K562 (cell line): ENCODE measurements around the gene PRSS35. TPM values are rescaled to one million over a fixed set of nuclear protein-coding genes. Genes with fewer than 3 reads are reported as not detected.

ENCODE experiments used
- ATAC-seq: fragments of 200-7000 bp; cut with Tn5 transposase; 3 replicates; pipeline ENCODE4 v1.9.1; 2020; ENCODE audit warnings: moderate library complexity
- BruUV-seq: library from RNA; stranded (reverse); fragments of 400-500 nt; replicated peaks from 2 replicates; lab custom pipeline; 2021; lab: Mats Ljungman, UMichigan
- CTCF ChIA-PET: fragments of 300-600 bp; formaldehyde crosslinking; extraction: SDS; loops from one replicate; lab custom pipeline; 2021; ENCODE audit warnings: low intra/inter-chr PET ratio; lab: Yijun Ruan, JAX
- POLR2A ChIA-PET: fragments of 300-600, 350-650 bp; sonication (Branson Sonifier 250); formaldehyde crosslinking; extraction: SDS; loops from one replicate; lab custom pipeline; 2021; ENCODE audit warnings: antibody characterized with exemption, inconsistent platforms; lab: Yijun Ruan, JAX
- DNase-seq, 4 experiments: peaks; one replicate each; pipeline versions ENCODE4 v3.0.0 to v3.0.0-alpha.2; 2011 to 2018; ENCODE audit warnings: low spot score in 3 of 4, mixed read lengths in 3 of 4; ENCODE audit errors: extremely low read depth in 1 of 4
- FAIRE-seq: peaks from 2 replicates; lab custom pipeline; 2011; peaks lifted over from hg19 to GRCh38; lab: Jason Lieb, UNC
- H2AFZ ChIP-seq: 2 replicates; pipeline ENCODE4 v1.6.0; 2011; ENCODE audit warnings: low read depth, low read length, control low read depth, inconsistent platforms
- H3K27ac ChIP-seq: fragments of 200-600 bp; 3 replicates; pipeline ENCODE4 v1.8.0; 2011; ENCODE audit warnings: low read depth, mild to moderate bottlenecking, control low read depth, inconsistent platforms, low read length, moderate library complexity, mixed read lengths; ENCODE audit errors: extremely low read depth
- H3K27me3 ChIP-seq, 2 experiments: fragments of 300-600 bp in 1 of 2; 2 replicates in 1 of 2; 3 replicates in 1 of 2; pipeline versions ENCODE4 v1.6.0 to v1.8.0; 2011; ENCODE audit warnings: inconsistent platforms in 2 of 2, low read length in 2 of 2, mild to moderate bottlenecking in 1 of 2, mixed read lengths in 1 of 2, moderate library complexity in 1 of 2; ENCODE audit not compliant: control insufficient read depth in 2 of 2, insufficient read depth in 2 of 2
- H3K36me3 ChIP-seq: fragments of 300-600 bp; 3 replicates; pipeline ENCODE4 v1.8.0; 2011; ENCODE audit warnings: mild to moderate bottlenecking, low read length, inconsistent platforms; ENCODE audit not compliant: control insufficient read depth, insufficient read depth
- H3K4me1 ChIP-seq, 2 experiments: fragments of 200-600 bp in 1 of 2; replicated peaks in 1 of 2; 2 replicates in 1 of 2; 3 replicates in 1 of 2; pipeline versions ENCODE4 v1.5.1 to v1.8.0; 2011; ENCODE audit warnings: inconsistent platforms in 2 of 2, low read length in 2 of 2, mild to moderate bottlenecking in 1 of 2, mixed read lengths in 1 of 2, moderate library complexity in 1 of 2; ENCODE audit not compliant: control insufficient read depth in 2 of 2, insufficient read depth in 2 of 2
- H3K4me2 ChIP-seq: 2 replicates; pipeline ENCODE4 v1.6.1; 2011; ENCODE audit warnings: low read length, control low read depth, inconsistent platforms, mixed read lengths; ENCODE audit not compliant: insufficient read depth
- H3K4me3 ChIP-seq: fragments of 200-600 bp; sonication (generic), shearing (Covaris generic); 2 replicates; pipeline ENCODE4 v1.5.1; 2016; ENCODE audit warnings: control low read depth, inconsistent platforms
- H3K79me2 ChIP-seq: fragments of 200-600 bp; 3 replicates; pipeline ENCODE4 v1.8.0; 2011; ENCODE audit warnings: low read length, inconsistent platforms; ENCODE audit not compliant: control insufficient read depth, insufficient read depth
- H3K9ac ChIP-seq, 2 experiments: 2 replicates each; pipeline versions ENCODE4 v1.6.0 to v1.6.1; 2011; ENCODE audit warnings: low read depth in 2 of 2, low read length in 2 of 2, control low read depth in 1 of 2, inconsistent platforms in 1 of 2, mild to moderate bottlenecking in 1 of 2, mixed read lengths in 1 of 2; ENCODE audit not compliant: insufficient read depth in 1 of 2
- H3K9me1 ChIP-seq: one replicate; pipeline ENCODE4 v1.6.0; 2011; ENCODE audit warnings: inconsistent platforms, mild to moderate bottlenecking, low read length, moderate library complexity; ENCODE audit not compliant: control insufficient read depth, insufficient read depth
- H3K9me3 ChIP-seq: replicated peaks from 2 replicates; pipeline ENCODE4 v1.5.1; 2011; ENCODE audit warnings: low read depth, low read length, inconsistent platforms; ENCODE audit not compliant: control insufficient read depth, insufficient read depth
- H4K20me1 ChIP-seq: replicated peaks from 2 replicates; pipeline ENCODE4 v1.6.1; 2011; ENCODE audit warnings: low read length, inconsistent platforms, mixed read lengths; ENCODE audit not compliant: control insufficient read depth, insufficient read depth
- ATF1 ChIP-seq, 2 experiments: fragments of 450-650 bp in 1 of 2; IDR thresholded peaks; 2 replicates each; pipeline ENCODE4 v1.6.1; 2016; ENCODE audit warnings: missing compliant biosample characterization in 1 of 2, missing genetic modification characterization in 1 of 2
- DEAF1 ChIP-seq: fragments of 450-650 bp; formaldehyde crosslinking; IDR thresholded peaks from 2 replicates; pipeline ENCODE4 v1.4.0; 2020; ENCODE audit warnings: mild to moderate bottlenecking, moderate library complexity
- E2F6 ChIP-seq, 2 experiments: IDR thresholded peaks; 2 replicates each; pipeline ENCODE4 v1.6.1; 2011; ENCODE audit warnings: borderline replicate concordance in 1 of 2, control low read depth in 1 of 2, low read depth in 1 of 2, low read length in 1 of 2, mild to moderate bottlenecking in 1 of 2, mixed read lengths in 1 of 2, moderate library complexity in 1 of 2; ENCODE audit not compliant: insufficient read depth in 1 of 2, insufficient read length in 1 of 2, poor library complexity in 1 of 2, severe bottlenecking in 1 of 2; ENCODE audit errors: extremely low read depth in 1 of 2
- ETV1 ChIP-seq: fragments of 450-650 bp; conservative IDR thresholded peaks from 2 replicates; pipeline ENCODE4 v1.6.1; 2016; ENCODE audit warnings: missing genetic modification characterization, control low read depth, low read depth, missing compliant biosample characterization
- FOXO4 ChIP-seq: fragments of 450-650 bp; formaldehyde crosslinking; IDR thresholded peaks from 2 replicates; pipeline ENCODE4 v1.4.0; 2020; ENCODE audit warnings: mild to moderate bottlenecking, moderate library complexity
- WGBS: fragments of 100-300 bp; shearing (Covaris generic); methylation state at CpG from one replicate; pipeline ENCODE4 v1.1.6; 2016; ENCODE audit warnings: low coverage, mixed read lengths; ENCODE audit not compliant: insufficient coverage; ENCODE audit errors: missing lambda C conversion rate; 5-methylcytosine and 5-hydroxymethylcytosine counted together
- in situ Hi-C: fragments of 300-500 bp; cut with MboI; formaldehyde crosslinking; loops from 4 replicates; pipeline ENCODE4 v1.15.0; 2018; ENCODE audit warnings: inconsistent platforms, mixed read lengths
- intact Hi-C: fragments of 100-400 bp; cut with micrococcal nuclease; formaldehyde crosslinking; loops from 2 replicates; pipeline ENCODE4 v1.14.2; 2022
- polyA plus RNA-seq, 8 experiments: library from polyadenylated mRNA; depleted of rRNA in 4 of 8; stranded (reverse) in 5 of 8; unstranded in 3 of 8; fragments of >200 nt; fragmentation: Nextera tagmentation in 2 of 8; fragmentation: Illumina TruSeq in 1 of 8; extraction: Ambion mirVana in 2 of 8; extraction: Trizol in 1 of 8; gene quantifications; 2 replicates each; pipeline versions ENCODE4 v1.2.1 to v1.2.3, GENCODE V29; 2011 to 2014; ENCODE audit warnings: inconsistent platforms in 1 of 8, missing spikeins in 1 of 8
- total RNA-seq, 7 experiments: library from RNA; depleted of rRNA in 6 of 7; stranded (reverse); fragments of >200 nt in 6 of 7; fragmentation: Illumina TruSeq in 2 of 7; extraction: Trizol in 2 of 7; gene quantifications; 2 replicates each; pipeline versions ENCODE4 v1.2.1 to v1.2.3, GENCODE V29; 2011 to 2021; ENCODE audit warnings: low replicate concordance in 1 of 7

The PRSS35 gene
- total and polyA plus RNA-seq, 9 of the 15 experiments (the other 6 are each of a cell fraction or from before 2014, with no cell fraction given), result not detected

GRCh38 chr6:83463886-83464285 is 48.4 kb upstream of the PRSS35 start:
- no peaks in the 10 kb centered on the region for H3K9me1 ChIP-seq
- TF ChIP-seq E2F6 (IDR thresholded peaks at IDR 0.05; ENCODE audit: borderline replicate concordance in 1 of 2, extremely low read depth in 1 of 2, insufficient read depth in 1 of 2, insufficient read length in 1 of 2, low read depth in 1 of 2, low read length in 1 of 2, poor library complexity in 1 of 2, severe bottlenecking in 1 of 2), result no peak
- FAIRE-seq, result no peak
- no peaks in the 10 kb centered on the region for H3K9me3 ChIP-seq
- H3K4me2 ChIP-seq, result no peak overlapping the region
- no peak overlapping the region for H3K27ac ChIP-seq
- DNase-seq, result no peak
- H3K36me3 ChIP-seq, result no peaks in the 10 kb centered on the region
- no peaks in the 10 kb centered on the region for H4K20me1 ChIP-seq
- no peak for ATAC-seq
- intact Hi-C loops, result no loop called here
- POLR2A ChIA-PET, result no interaction called here
- peaks cover 0 to 3% of the 10 kb centered on the region in 2 experiments; a peak in 2 of 5 replicates for H3K4me1 ChIP-seq
- no peaks in the 10 kb centered on the region for H3K27me3 ChIP-seq
- WGBS, result 5% methylated on average over 2 of the region's 2 CpGs
- H3K79me2 ChIP-seq, result no peaks in the 10 kb centered on the region
- BruUV-seq, result no TSS peak
- H2AFZ ChIP-seq, result no peak overlapping the region
- in situ Hi-C loops, result no loop called here
- no peak overlapping the region for H3K4me3 ChIP-seq
- H3K9ac ChIP-seq, result no peak overlapping the region
- CTCF ChIA-PET, result no interaction called here

- H3K4me3 ChIP-seq, result no peak overlapping the region
- POLR2A ChIA-PET, result no interaction called here
- H2AFZ ChIP-seq, result no peak overlapping the region
- no peaks in the 10 kb centered on the region; a peak in 1 of 5 replicates for H3K27me3 ChIP-seq
- CTCF ChIA-PET, result no interaction called here
- H4K20me1 ChIP-seq, result no peaks in the 10 kb centered on the region
- BruUV-seq, result no TSS peak
- 27% methylated on average over 5 of the region's 5 CpGs for WGBS
- ATAC-seq, result peak; percentile 73
- no peaks in the 10 kb centered on the region for H3K9me3 ChIP-seq
- no peaks in the 10 kb centered on the region for H3K79me2 ChIP-seq
- no peak overlapping the region for H3K27ac ChIP-seq
- no peak for FAIRE-seq
- intact Hi-C loops (no loop called here), in situ Hi-C loops (no loop called here)
- H3K36me3 ChIP-seq, result no peaks in the 10 kb centered on the region
- no peaks in the 10 kb centered on the region for H3K9me1 ChIP-seq
- peaks cover 0 to 3% of the 10 kb centered on the region in 2 experiments; a peak in 2 of 5 replicates for H3K4me1 ChIP-seq
- H3K9ac ChIP-seq, result no peak overlapping the region
- H3K4me2 ChIP-seq, result no peak overlapping the region
- DNase-seq, result peak in 1 of 4 experiments; percentile 42
- TF ChIP-seq FOXO4 (CRISPR knock-in tag), result no peak
- TF ChIP-seq ATF1 (CRISPR knock-in tag; IDR thresholded peaks at IDR 0.05), result no peak
- TF ChIP-seq ATF1 (tag; IDR thresholded peaks at IDR 0.05), result 0 out of 2 replicates have a peak, but pooled peaks have one; percentile 22
- TF ChIP-seq DEAF1, result no peak
- 0 out of 2 replicates have a peak, but pooled peaks have one; percentile 9 for TF ChIP-seq ETV1 (tag)
These were observed 47.8 kb upstream of the PRSS35 start for GRCh38 chr6:83464381-83465140.
